B cell (primary cell): ENCODE measurements around the gene TMEM273.

Experiments
- CTCF ChIP-seq: fragments of 200-600 bp; IDR thresholded peaks from one replicate; pipeline ENCODE4 v1.8.0; 2022; ENCODE audit warnings: antibody characterized with exemption, mild to moderate bottlenecking
- EZH2 ChIP-seq: IDR thresholded peaks from 2 replicates; pipeline ENCODE4 v1.6.1; 2012; ENCODE audit warnings: borderline replicate concordance, low read depth, mild to moderate bottlenecking, moderate library complexity, low read length; ENCODE audit not compliant: insufficient read depth, poor library complexity, severe bottlenecking

- TF ChIP-seq CTCF, result no peak
- TF ChIP-seq EZH2, result no peak
Observed at GRCh38 chr10:49189422-49189821, 1.2 kb upstream of the TMEM273 start.
